Measurements from ENCODE around the gene CMTM8.

Gene CMTM8

DNA sequence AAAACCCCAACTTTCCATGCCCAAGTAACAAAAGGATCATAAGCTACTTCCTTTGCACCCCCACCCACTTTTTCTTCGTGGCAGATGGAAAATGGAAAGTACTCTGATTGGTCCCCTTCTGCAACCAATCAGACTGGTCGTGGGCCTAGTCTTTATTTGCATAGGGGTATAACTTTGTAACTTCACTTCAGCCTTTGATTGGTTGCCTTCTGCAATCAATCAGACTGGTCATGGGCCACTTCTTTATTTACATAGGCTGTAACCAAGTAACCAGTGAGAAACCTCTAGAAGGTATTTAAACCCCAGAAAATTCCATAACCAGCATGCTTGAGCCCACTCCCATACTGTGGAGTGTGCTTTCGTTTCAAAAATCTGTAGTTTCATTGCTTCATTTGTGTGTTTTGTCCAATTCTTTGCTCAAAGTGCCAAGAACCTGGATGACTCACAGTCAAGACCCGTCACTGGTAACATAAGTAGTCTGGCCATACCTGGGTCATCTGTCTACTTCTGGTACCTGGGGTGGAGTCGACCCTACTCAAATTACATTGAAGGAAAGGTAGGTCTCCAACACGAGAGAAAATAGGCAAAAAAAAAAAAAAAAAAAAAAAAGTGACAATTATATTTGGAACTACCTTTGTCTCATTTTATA, 41.9 kb downstream of the CMTM8 start:
- DNase-seq, result no peak

GRCh38 chr3:32281570-32282106, 43.2 kb downstream of the CMTM8 start:
- DNase-seq, result no peak

- no peak for DNase-seq
Measured at GRCh38 chr3:32282578-32283154, 44.2 kb downstream of the CMTM8 start.

- DNase-seq, result no peak
Measured at GRCh38 chr3:32283304-32283703, 44.8 kb downstream of the CMTM8 start.

- DNase-seq, result no peak
Measured at GRCh38 chr3:32284443-32285212, 46.1 kb downstream of the CMTM8 start.

DNA sequence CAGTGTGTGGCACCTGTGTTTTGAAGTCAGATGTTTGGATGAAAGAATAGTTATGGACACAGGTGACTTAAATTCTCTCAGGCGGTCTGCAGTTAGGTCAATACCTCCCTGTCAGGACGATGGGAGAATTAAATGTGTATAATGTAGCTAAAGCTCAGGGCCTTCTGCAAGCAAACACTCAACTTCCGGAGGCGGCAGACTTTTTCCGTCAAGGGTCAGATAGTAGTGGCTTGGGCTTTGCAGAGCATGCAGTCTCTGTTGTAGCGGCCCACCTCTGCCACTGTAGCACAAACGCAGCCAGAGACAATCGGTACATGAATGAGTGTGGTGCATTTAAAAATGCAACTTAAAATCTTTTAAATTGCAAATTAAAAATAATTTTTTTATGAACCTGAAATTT, 47.4 kb downstream of the CMTM8 start:
- DNase-seq, result no peak

- DNase-seq, result no peak
Measured at GRCh38 chr3:32288819-32289218, 50.3 kb downstream of the CMTM8 start.

DNA sequence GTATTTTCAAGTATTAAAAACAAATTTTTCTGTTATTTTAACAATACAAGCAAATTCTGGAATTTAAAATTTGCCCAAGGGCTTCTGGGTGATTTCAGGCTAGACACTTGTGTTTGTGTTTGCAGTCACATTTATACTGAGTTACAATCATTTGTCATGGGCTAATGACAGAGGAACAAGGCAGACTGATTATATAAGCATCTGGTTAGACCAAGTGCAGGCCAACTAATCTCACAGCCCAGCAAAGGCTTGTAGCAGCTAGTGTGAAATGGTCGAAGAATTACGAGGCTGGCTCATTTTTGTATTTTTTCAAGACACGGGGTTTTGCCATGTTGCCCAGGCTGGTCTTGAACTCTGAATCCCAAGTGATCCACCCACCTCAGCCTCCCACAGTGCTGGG, 52.1 kb downstream of the CMTM8 start:
- no peak for DNase-seq

- DNase-seq, result no peak
Measured at GRCh38 chr3:32292085-32292796, 53.8 kb downstream of the CMTM8 start.

GRCh38 chr3:32293903-32294302, 55.4 kb downstream of the CMTM8 start:
- no peak for DNase-seq

DNA sequence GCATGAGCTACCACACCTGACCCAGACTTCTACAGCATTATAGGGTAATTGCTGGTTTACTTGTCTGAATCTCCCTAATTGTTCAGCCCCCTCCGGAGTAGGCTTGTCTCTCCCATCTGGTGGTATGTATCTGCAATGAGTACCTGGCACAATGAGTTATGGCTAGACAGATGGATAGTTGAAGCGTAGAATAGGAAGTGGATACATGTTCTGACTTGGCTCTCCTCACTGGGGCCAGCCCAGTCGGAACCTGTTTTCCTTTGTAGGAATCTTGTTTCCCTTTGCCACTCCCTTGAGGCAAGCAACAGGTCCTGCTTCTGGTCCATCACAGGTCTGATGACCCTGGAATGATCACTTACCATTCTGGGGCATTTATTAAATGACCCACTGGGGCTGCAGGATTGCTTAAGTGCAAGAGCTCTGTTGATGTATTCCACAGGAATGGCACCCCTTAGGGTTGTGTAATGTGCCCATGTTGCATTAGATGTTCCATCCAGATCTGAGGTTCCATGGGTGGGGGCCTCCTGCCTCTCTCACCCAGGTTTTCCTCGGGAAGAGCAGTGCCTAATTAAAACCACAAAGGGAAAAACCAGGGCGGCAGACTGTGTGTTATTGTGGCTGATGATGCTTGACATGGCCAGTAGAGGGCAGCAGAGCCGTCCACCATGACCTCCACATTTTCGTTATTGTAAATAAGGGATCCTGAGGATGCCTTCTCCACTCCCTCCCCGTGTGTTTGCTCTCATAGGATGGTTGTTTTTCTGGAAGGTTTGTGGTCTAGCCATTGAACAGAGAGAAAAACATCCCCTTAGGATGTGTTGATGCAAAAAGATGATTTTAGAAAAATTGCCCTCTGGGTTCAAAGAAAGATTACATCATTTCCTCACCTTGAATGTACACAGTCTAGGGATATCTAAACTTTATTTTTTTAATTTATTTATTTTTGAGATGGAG, 58.0 kb downstream of the CMTM8 start:
- DNase-seq, result peak; percentile 43

DNA sequence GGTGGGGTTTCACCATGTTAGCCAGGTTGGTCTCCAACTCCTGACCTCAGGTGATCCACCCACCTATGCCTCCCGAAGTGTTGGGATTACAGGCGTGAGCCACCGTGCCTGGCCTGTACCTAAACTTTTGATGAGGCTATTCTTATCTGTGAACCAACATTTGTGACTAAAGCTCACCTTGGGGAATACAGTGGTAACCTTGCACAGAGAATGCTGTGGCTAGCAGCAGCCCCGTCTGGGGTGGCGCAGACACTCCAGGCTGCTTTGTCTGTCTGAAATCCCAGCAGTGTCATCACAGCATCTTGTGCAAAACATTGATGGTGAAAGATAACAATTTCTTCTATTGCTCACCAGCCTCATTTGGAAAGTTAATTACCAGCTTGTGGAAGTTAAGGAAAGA, 58.9 kb downstream of the CMTM8 start:
- no peak for DNase-seq

- no peak for DNase-seq
Measured at GRCh38 chr3:32301426-32301825, 62.9 kb downstream of the CMTM8 start.

DNA sequence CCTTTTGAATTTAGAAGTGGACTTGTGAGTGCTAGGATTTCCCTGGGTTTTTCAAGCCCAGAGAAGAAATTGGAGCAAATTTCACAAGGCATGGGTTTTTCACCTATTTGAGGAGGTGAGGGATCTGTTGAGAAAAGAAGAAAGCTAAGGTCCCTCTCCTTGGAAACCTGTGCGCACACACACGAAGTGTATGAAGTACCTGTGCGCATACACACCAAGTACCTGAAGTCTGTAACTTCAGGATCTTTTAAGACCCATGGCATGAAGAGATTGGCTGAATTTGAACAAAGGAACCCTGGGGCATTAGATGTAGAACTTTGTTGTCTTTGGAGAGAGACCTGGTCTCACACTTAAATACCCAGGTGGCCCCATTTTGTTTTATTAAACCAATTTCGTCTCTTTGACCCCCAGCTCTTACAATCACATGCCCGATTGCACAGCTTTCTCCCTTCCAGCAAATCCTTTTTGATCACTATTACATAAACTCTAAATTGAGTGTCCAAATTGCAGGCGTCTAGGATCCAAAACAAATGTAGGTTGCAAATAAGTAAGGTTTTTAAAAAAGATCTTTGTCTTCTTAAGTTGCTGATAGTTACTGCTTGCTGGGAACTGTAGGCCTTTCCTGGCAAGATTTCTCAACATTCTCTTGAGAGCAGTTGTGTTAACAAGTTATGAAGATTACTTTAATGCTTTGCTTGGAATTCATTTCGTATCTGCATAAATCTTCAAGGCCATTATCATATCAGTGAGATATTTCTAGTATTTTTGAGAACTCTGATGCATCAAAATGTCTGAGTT, 64.3 kb downstream of the CMTM8 start:
- peak; percentile 5 for DNase-seq

DNA sequence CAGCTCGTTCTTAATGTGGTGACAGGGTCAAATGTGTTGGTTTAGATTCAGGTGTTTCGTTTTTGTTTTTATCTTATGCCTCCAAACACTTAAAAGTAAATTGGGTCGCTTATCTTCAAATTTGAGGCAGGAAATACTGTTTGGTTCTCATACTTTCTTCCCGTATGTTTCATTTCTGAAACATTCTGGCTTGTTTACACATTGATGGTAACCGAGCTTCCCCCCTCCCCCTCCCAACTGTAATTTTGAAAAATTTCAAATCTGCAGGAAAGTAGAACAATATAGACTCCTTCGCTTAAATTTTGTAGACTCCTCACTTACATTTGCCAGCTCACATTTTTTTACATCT, 64.9 kb downstream of the CMTM8 start:
- no peak for DNase-seq

- DNase-seq, result no peak
Measured at GRCh38 chr3:32303977-32304881, 65.7 kb downstream of the CMTM8 start.

DNA sequence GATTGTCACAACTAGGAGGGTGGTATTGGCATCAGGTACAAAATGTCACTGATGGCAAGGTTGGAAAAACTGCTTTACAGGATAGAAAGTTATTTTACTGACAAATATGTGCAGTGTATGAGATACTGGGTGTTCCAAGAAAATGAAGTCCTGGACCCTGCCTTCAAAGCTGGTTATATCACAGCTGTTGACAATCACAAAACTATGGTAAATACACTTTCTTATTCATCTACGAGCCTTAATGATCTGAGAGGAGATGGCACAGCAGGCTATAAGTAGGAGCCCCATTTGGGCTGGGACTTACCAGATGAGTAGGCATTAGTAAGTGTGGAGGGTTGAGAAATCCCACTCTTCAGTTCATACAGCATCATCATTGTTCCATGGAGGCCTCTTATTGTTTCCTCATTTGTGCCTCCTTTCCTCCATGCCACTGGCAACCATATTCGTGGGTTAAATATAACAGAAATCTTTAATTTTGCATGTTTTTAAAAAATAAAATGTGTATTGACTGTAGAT, 66.9 kb downstream of the CMTM8 start:
- no peak for DNase-seq

- DNase-seq, result no peak
Measured at GRCh38 chr3:32306072-32306471, 67.6 kb downstream of the CMTM8 start.

GRCh38 chr3:32307591-32307990, 69.1 kb downstream of the CMTM8 start:
- no peak for DNase-seq

DNA sequence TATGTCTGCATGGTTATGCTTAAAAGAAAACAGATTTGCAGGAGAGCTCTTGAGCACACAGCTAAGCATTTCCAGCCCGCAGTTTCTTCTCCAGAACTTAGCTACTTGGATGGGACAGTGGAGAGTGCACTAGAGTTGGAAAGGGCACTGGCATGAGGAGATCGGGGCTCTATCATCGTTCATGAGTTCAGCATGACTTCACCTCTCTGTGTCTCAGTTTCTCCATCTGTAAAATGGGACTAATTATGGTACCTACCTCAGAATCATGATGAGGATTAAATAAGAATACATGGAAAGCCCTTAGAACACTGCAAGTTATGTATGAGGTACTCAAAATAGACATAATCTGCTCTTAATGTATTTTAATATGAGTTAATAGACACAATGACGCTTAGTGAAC, 69.9 kb downstream of the CMTM8 start:
- DNase-seq, result no peak
